Sigmoid colon (tissue), 7 donors: ENCODE measurements around the gene SARM1. TPM values are rescaled to one million over a fixed set of nuclear protein-coding genes. Genes with fewer than 3 reads are reported as not detected.

Experiments used
- DNase-seq: peaks from one replicate; pipeline ENCODE4 v3.0.0-alpha.2; 2019
- H3K27ac ChIP-seq, 4 donors: fragments of 200-600 bp; sonication (generic); one replicate each; pipeline ENCODE4 v1.5.1; 2016 to 2019; ENCODE audit warnings: mild to moderate bottlenecking in 1 of 4
- H3K27me3 ChIP-seq, 3 donors: fragments of 200-600 bp; sonication (generic); one replicate each; pipeline ENCODE4 v1.5.1; 2019; ENCODE audit warnings: mild to moderate bottlenecking in 1 of 3
- H3K36me3 ChIP-seq, 4 donors: fragments of 200-600 bp; sonication (generic); one replicate each; pipeline ENCODE4 v1.5.1; 2016 to 2019
- H3K4me1 ChIP-seq, 4 donors: fragments of 200-600 bp; sonication (generic); one replicate each; pipeline ENCODE4 v1.5.1; 2017 to 2019
- H3K4me3 ChIP-seq, 4 donors: fragments of 200-600 bp; sonication (generic); one replicate each; pipeline ENCODE4 v1.5.1; 2017 to 2019; ENCODE audit warnings: mild to moderate bottlenecking in 2 of 4, moderate library complexity in 1 of 4
- H3K9me3 ChIP-seq, 4 donors: fragments of 200-600 bp in 3 of 4; sonication (generic) in 3 of 4; one replicate each; pipeline versions ENCODE4 v1.5.1 to v1.6.1; 2013 to 2019
- CTCF ChIP-seq, 4 experiments: fragments of 450-650 bp in 3 of 4; fragments of 200-600 bp in 1 of 4; IDR thresholded peaks; one replicate each; pipeline ENCODE4 v1.5.1; 2016 to 2019; ENCODE audit warnings: antibody characterized with exemption in 4 of 4, mild to moderate bottlenecking in 3 of 4, moderate library complexity in 2 of 4
- EP300 ChIP-seq, 4 donors: sonication (generic); formaldehyde crosslinking; IDR thresholded peaks; one replicate each; pipeline ENCODE4 v1.6.1; 2017; ENCODE audit warnings: antibody characterized with exemption in 4 of 4
- POLR2A ChIP-seq, 2 donors: fragments of 450-650 bp; IDR thresholded peaks; one replicate each; pipeline ENCODE4 v1.6.1; 2016; ENCODE audit warnings: antibody characterized with exemption in 2 of 2, mild to moderate bottlenecking in 2 of 2, moderate library complexity in 2 of 2
- POLR2AphosphoS5 ChIP-seq, 4 donors: sonication (generic); formaldehyde crosslinking; IDR thresholded peaks; one replicate each; pipeline ENCODE4 v1.6.1; 2017; ENCODE audit warnings: antibody characterized with exemption in 4 of 4
- WGBS, 2 donors: extraction: QIAGEN DNeasy Blood & Tissue Kit; methylation state at CpG; one replicate each; pipeline ENCODE4 v1.1.7; 2013; 5-methylcytosine and 5-hydroxymethylcytosine counted together
- intact Hi-C: fragments of 100-400 bp; cut with DNase I; formaldehyde crosslinking; loops from one replicate; pipeline ENCODE4 v1.15.1; 2023
- polyA plus RNA-seq, 3 donors: library from polyadenylated mRNA; stranded (reverse); fragments of 200-250 nt; gene quantifications; one replicate each; pipeline ENCODE4 v1.2.3, GENCODE V29; 2013
- total RNA-seq, 4 donors: library from RNA; depleted of rRNA; stranded (reverse); fragments of >200 nt; gene quantifications; one replicate each; pipeline ENCODE4 v1.1.0, GENCODE V29; 2016
- donor health status: healthy with polysubstance abuse.
- donor health status: Bipolar disorder and iron deficiency.
- donor health status: healthy.

SARM1 gene
- total and polyA plus RNA-seq, 7 donors, result 3.5 to 13.3 (median 8.6) TPM

GRCh38 chr17:28396635-28397239, 25.2 kb downstream of the SARM1 start:
- no peaks in the 10 kb centered on the region for H3K27me3 ChIP-seq
- H3K4me1 ChIP-seq, result no peaks in the 10 kb centered on the region
- no peak overlapping the region for H3K4me3 ChIP-seq
- intact Hi-C loops, result no loop called here
- DNase-seq, result no peak
- TF ChIP-seq POLR2AphosphoS5 (IDR thresholded peaks at IDR 0.05) (no peak), EP300 (IDR thresholded peaks at IDR 0.05) (no peak), CTCF (IDR thresholded peaks at IDR 0.05) (no peak)
- 64 to 89% methylated on average over 6 of the region's 6 CpGs for WGBS, 2 donors
- H3K27ac ChIP-seq, result no peak overlapping the region
- H3K36me3 ChIP-seq, result peaks cover 4 to 71% (median 16%) of the 10 kb centered on the region in 4 donors
- no peaks in the 10 kb centered on the region for H3K9me3 ChIP-seq

- Histone ChIP-seq H3K36me3 (peaks cover 4 to 69% (median 17%) of the 10 kb centered on the region in 4 donors), H3K4me1 (no peaks in the 10 kb centered on the region), H3K4me3 (no peak overlapping the region), H3K27ac (no peak overlapping the region), H3K27me3 (no peaks in the 10 kb centered on the region), H3K9me3 (no peaks in the 10 kb centered on the region)
- no peak for TF ChIP-seq EP300 (IDR thresholded peaks at IDR 0.05)
- TF ChIP-seq CTCF (IDR thresholded peaks at IDR 0.05), result no peak
- no peak for TF ChIP-seq POLR2A (IDR thresholded peaks at IDR 0.05)
- WGBS, 2 donors, result 97 to 99% methylated on average over 3 of the region's 3 CpGs
- DNase-seq, result no peak
- intact Hi-C loops, result no loop called here
Observed at GRCh38 chr17:28397275-28397674, 25.8 kb downstream of the SARM1 start.

- TF ChIP-seq EP300 (IDR thresholded peaks at IDR 0.05), result no peak
- no peak for TF ChIP-seq POLR2A (IDR thresholded peaks at IDR 0.05)
- TF ChIP-seq POLR2AphosphoS5 (IDR thresholded peaks at IDR 0.05), result no peak
- TF ChIP-seq CTCF (IDR thresholded peaks at IDR 0.05), result no peak
- intact Hi-C loops, result no loop called here
- Histone ChIP-seq H3K9me3 (no peaks in the 10 kb centered on the region), H3K27me3 (no peaks in the 10 kb centered on the region), H3K36me3 (peaks cover 2 to 64% (median 17%) of the 10 kb centered on the region in 4 donors), H3K4me1 (no peaks in the 10 kb centered on the region), H3K4me3 (no peak overlapping the region), H3K27ac (no peak overlapping the region)
- WGBS, 2 donors, result 79 to 86% methylated on average over 7 of the region's 7 CpGs
- no peak for DNase-seq
Observed at GRCh38 chr17:28397687-28398279, 26.3 kb downstream of the SARM1 start.

GRCh38 chr17:28398280-28398981, 26.9 kb downstream of the SARM1 start:
- H3K27me3 ChIP-seq, result no peaks in the 10 kb centered on the region
- TF ChIP-seq POLR2A (IDR thresholded peaks at IDR 0.05) (no peak), POLR2AphosphoS5 (IDR thresholded peaks at IDR 0.05) (no peak), CTCF (IDR thresholded peaks at IDR 0.05) (no peak), EP300 (IDR thresholded peaks at IDR 0.05) (no peak)
- intact Hi-C loops, result no loop called here
- H3K4me1 ChIP-seq, result no peaks in the 10 kb centered on the region
- H3K4me3 ChIP-seq, result no peak overlapping the region
- DNase-seq, result no peak
- peaks cover 0 to 59% (median 17%) of the 10 kb centered on the region in 4 donors for H3K36me3 ChIP-seq
- WGBS, 2 donors, result 76% methylated on average over 6 of the region's 6 CpGs
- H3K27ac ChIP-seq, result no peak overlapping the region
- no peaks in the 10 kb centered on the region for H3K9me3 ChIP-seq
